K562 (cell line): ENCODE results near the gene CCR2. TPM values are rescaled to one million over a fixed set of nuclear protein-coding genes. Genes with fewer than 3 reads are reported as not detected.

Experiments
- ATF7 ChIP-seq: fragments of 450-650 bp; IDR thresholded peaks from 2 replicates; pipeline ENCODE4 v1.7.1; 2014; ENCODE audit warnings: mild to moderate bottlenecking, moderate library complexity
- BCL6 ChIP-seq: fragments of 250-450 bp; sonication (Bioruptor Pico); IDR thresholded peaks from 2 replicates; pipeline ENCODE4 v1.4.0; 2020
- HDAC1 ChIP-seq, 2 experiments: fragments of 450-650 bp; IDR thresholded peaks; 2 replicates each; pipeline ENCODE4 v1.6.1; 2016 to 2017; ENCODE audit warnings: inconsistent platforms in 1 of 2, mild to moderate bottlenecking in 1 of 2, moderate library complexity in 1 of 2
- HSF4 ChIP-seq: fragments of 250-450 bp; sonication (Bioruptor Pico); IDR thresholded peaks from 2 replicates; pipeline ENCODE4 v2.1.2; 2022; ENCODE audit warnings: mild to moderate bottlenecking, moderate library complexity, borderline replicate concordance
- JUND ChIP-seq, 2 experiments: IDR thresholded peaks; 2 replicates in 1 of 2; 3 replicates in 1 of 2; pipeline ENCODE4 v1.6.1; 2011; ENCODE audit warnings: borderline replicate concordance in 2 of 2, low read depth in 2 of 2, low read length in 2 of 2, improper control_type of control experiment in 1 of 2, missing biosample characterization in 1 of 2, missing genetic modification characterization in 1 of 2, missing genetic modification reagents in 1 of 2
- MAFF ChIP-seq: IDR thresholded peaks from 2 replicates; pipeline ENCODE4 v1.6.1; 2012; ENCODE audit warnings: low read length, improper control_type of control experiment
- NCOA2 ChIP-seq, 2 experiments: fragments of 450-650 bp; IDR thresholded peaks; 2 replicates each; pipeline ENCODE4 v1.6.1; 2018; ENCODE audit warnings: mild to moderate bottlenecking in 2 of 2, moderate library complexity in 1 of 2; ENCODE audit not compliant: partially characterized antibody in 2 of 2
- PTRF ChIP-seq: fragments of 450-650 bp; IDR thresholded peaks from 2 replicates; pipeline ENCODE4 v1.6.1; 2016; ENCODE audit warnings: mild to moderate bottlenecking, missing genetic modification characterization, missing compliant biosample characterization
- RBM14 ChIP-seq: fragments of 200-400 bp; formaldehyde crosslinking; IDR thresholded peaks from 2 replicates; pipeline ENCODE4 v1.6.1; 2018; ENCODE audit warnings: low read depth, mild to moderate bottlenecking, low read length, moderate library complexity, borderline replicate concordance; ENCODE audit not compliant: insufficient read depth
- SMARCA4 ChIP-seq: fragments of 450-650 bp; IDR thresholded peaks from 2 replicates; pipeline ENCODE4 v1.6.1; 2016
- TEAD4 ChIP-seq, 2 experiments: sonication (generic) in 1 of 2; formaldehyde crosslinking in 1 of 2; IDR thresholded peaks; 2 replicates each; pipeline versions ENCODE4 v1.6.1 to v1.8.0; 2012 to 2022; ENCODE audit warnings: borderline replicate concordance in 1 of 2, inconsistent platforms in 1 of 2, low read length in 1 of 2, mild to moderate bottlenecking in 1 of 2, missing genetic modification reagents in 1 of 2
- U2AF1 ChIP-seq: fragments of 200-400 bp; formaldehyde crosslinking; optimal IDR thresholded peaks from 2 replicates; pipeline ENCODE3; 2017; ENCODE audit warnings: mild to moderate bottlenecking, low read depth, low read length, moderate library complexity
- ZNF274 ChIP-seq: IDR thresholded peaks from 2 replicates; pipeline ENCODE4 v1.6.1; 2011; ENCODE audit warnings: low read depth, mild to moderate bottlenecking, low read length, moderate library complexity, borderline replicate concordance
- ZNF316 ChIP-seq: fragments of 450-650 bp; IDR thresholded peaks from 2 replicates; pipeline ENCODE4 v1.6.1; 2016
- polyA plus RNA-seq, 8 experiments: library from polyadenylated mRNA; depleted of rRNA in 4 of 8; stranded (reverse) in 5 of 8; unstranded in 3 of 8; fragments of >200 nt; fragmentation: Nextera tagmentation in 2 of 8; fragmentation: Illumina TruSeq in 1 of 8; extraction: Ambion mirVana in 2 of 8; extraction: Trizol in 1 of 8; gene quantifications; 2 replicates each; pipeline versions ENCODE4 v1.2.1 to v1.2.3, GENCODE V29; 2011 to 2014; ENCODE audit warnings: inconsistent platforms in 1 of 8, missing spikeins in 1 of 8
- total RNA-seq, 7 experiments: library from RNA; depleted of rRNA in 6 of 7; stranded (reverse); fragments of >200 nt in 6 of 7; fragmentation: Illumina TruSeq in 2 of 7; extraction: Trizol in 2 of 7; gene quantifications; 2 replicates each; pipeline versions ENCODE4 v1.2.1 to v1.2.3, GENCODE V29; 2011 to 2021; ENCODE audit warnings: low replicate concordance in 1 of 7
- TF ChIP-seq, protein P1 (sequence below): fragments of 450-650 bp; IDR thresholded peaks from 2 replicates; pipeline ENCODE4 v1.6.1; 2016; ENCODE audit warnings: borderline replicate concordance
- TF ChIP-seq, protein P2 (sequence below): fragments of 450-650 bp; IDR thresholded peaks from 2 replicates; pipeline ENCODE4 v1.7.1; 2018; ENCODE audit warnings: mild to moderate bottlenecking, low read depth; ENCODE audit not compliant: partially characterized antibody
- TF ChIP-seq, protein P3 (sequence below): IDR thresholded peaks from 2 replicates; pipeline ENCODE4 v1.6.1; 2014; ENCODE audit warnings: antibody characterized with exemption
- TF ChIP-seq, protein P4 (sequence below): sonication (generic); formaldehyde crosslinking; IDR thresholded peaks from 2 replicates; pipeline ENCODE4 v1.8.0; 2023; ENCODE audit warnings: mild to moderate bottlenecking, missing genetic modification reagents

Gene CCR2
- total and polyA plus RNA-seq, 9 of the 15 experiments (the other 6 are each of a cell fraction or from before 2014, with no cell fraction given): not detected

DNA sequence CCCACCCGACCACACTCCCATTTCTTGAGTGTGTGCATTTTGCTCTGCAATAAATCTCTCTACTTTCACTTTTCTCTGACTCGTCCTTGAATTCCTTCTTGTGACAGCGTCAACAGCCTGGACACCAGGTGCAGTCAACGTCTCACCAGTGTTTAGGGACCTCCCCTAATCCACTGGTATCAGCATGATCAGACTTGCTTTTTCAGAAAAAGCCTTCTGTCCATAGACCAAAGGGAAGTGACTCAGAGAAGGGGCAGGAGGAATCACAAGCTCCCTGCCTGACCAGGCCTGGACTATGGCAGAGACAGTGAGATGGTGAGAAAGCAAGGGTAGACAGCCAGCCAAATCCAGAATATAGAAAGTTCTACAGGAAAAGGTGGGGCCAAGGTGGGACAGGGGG is 32.3 kb downstream of the CCR2 start (continued):
- TF ChIP-seq TEAD4 (IDR thresholded peaks at IDR 0.05; ENCODE audit: low read length) (peak; percentile 62; the same call in 1 of the 2 replicates), TEAD4 (CRISPR knock-in tag; IDR thresholded peaks at IDR 0.05; ENCODE audit: borderline replicate concordance) (no peak), MAFF (no peak), ATF7 (0 out of 2 replicates have a peak, but pooled peaks have one; percentile 38), U2AF1 (no peak), ZNF316 (no peak), RBM14 (no peak), PTRF (tag) (no peak), HDAC1 (IDR thresholded peaks at IDR 0.05) (no peak), HSF4 (CRISPR knock-in tag) (no peak), SMARCA4 (peak; percentile 56; the same call in 1 of the 2 replicates), JUND (IDR thresholded peaks at IDR 0.05; ENCODE audit: borderline replicate concordance, low read depth, low read length) (peak; percentile 83), JUND (tag; IDR thresholded peaks at IDR 0.05; ENCODE audit: borderline replicate concordance, low read depth, low read length) (peak; percentile 81; the same call in 1 of the 3 replicates), BCL6 (CRISPR knock-in tag) (no peak), NCOA2 (IDR thresholded peaks at IDR 0.05; ENCODE audit: partially characterized antibody in 2 of 2) (no peak), ZNF274 (no peak)
- TF ChIP-seq, protein P1, sequence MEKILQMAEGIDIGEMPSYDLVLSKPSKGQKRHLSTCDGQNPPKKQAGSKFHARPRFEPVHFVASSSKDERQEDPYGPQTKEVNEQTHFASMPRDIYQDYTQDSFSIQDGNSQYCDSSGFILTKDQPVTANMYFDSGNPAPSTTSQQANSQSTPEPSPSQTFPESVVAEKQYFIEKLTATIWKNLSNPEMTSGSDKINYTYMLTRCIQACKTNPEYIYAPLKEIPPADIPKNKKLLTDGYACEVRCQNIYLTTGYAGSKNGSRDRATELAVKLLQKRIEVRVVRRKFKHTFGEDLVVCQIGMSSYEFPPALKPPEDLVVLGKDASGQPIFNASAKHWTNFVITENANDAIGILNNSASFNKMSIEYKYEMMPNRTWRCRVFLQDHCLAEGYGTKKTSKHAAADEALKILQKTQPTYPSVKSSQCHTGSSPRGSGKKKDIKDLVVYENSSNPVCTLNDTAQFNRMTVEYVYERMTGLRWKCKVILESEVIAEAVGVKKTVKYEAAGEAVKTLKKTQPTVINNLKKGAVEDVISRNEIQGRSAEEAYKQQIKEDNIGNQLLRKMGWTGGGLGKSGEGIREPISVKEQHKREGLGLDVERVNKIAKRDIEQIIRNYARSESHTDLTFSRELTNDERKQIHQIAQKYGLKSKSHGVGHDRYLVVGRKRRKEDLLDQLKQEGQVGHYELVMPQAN: no peak
- TF ChIP-seq, protein P2, sequence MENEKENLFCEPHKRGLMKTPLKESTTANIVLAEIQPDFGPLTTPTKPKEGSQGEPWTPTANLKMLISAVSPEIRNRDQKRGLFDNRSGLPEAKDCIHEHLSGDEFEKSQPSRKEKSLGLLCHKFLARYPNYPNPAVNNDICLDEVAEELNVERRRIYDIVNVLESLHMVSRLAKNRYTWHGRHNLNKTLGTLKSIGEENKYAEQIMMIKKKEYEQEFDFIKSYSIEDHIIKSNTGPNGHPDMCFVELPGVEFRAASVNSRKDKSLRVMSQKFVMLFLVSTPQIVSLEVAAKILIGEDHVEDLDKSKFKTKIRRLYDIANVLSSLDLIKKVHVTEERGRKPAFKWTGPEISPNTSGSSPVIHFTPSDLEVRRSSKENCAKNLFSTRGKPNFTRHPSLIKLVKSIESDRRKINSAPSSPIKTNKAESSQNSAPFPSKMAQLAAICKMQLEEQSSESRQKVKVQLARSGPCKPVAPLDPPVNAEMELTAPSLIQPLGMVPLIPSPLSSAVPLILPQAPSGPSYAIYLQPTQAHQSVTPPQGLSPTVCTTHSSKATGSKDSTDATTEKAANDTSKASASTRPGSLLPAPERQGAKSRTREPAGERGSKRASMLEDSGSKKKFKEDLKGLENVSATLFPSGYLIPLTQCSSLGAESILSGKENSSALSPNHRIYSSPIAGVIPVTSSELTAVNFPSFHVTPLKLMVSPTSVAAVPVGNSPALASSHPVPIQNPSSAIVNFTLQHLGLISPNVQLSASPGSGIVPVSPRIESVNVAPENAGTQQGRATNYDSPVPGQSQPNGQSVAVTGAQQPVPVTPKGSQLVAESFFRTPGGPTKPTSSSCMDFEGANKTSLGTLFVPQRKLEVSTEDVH: no peak
- TF ChIP-seq, protein P3, sequence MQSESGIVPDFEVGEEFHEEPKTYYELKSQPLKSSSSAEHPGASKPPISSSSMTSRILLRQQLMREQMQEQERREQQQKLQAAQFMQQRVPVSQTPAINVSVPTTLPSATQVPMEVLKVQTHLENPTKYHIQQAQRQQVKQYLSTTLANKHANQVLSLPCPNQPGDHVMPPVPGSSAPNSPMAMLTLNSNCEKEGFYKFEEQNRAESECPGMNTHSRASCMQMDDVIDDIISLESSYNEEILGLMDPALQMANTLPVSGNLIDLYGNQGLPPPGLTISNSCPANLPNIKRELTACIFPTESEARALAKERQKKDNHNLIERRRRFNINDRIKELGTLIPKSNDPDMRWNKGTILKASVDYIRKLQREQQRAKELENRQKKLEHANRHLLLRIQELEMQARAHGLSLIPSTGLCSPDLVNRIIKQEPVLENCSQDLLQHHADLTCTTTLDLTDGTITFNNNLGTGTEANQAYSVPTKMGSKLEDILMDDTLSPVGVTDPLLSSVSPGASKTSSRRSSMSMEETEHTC: no peak
- TF ChIP-seq, protein P4, sequence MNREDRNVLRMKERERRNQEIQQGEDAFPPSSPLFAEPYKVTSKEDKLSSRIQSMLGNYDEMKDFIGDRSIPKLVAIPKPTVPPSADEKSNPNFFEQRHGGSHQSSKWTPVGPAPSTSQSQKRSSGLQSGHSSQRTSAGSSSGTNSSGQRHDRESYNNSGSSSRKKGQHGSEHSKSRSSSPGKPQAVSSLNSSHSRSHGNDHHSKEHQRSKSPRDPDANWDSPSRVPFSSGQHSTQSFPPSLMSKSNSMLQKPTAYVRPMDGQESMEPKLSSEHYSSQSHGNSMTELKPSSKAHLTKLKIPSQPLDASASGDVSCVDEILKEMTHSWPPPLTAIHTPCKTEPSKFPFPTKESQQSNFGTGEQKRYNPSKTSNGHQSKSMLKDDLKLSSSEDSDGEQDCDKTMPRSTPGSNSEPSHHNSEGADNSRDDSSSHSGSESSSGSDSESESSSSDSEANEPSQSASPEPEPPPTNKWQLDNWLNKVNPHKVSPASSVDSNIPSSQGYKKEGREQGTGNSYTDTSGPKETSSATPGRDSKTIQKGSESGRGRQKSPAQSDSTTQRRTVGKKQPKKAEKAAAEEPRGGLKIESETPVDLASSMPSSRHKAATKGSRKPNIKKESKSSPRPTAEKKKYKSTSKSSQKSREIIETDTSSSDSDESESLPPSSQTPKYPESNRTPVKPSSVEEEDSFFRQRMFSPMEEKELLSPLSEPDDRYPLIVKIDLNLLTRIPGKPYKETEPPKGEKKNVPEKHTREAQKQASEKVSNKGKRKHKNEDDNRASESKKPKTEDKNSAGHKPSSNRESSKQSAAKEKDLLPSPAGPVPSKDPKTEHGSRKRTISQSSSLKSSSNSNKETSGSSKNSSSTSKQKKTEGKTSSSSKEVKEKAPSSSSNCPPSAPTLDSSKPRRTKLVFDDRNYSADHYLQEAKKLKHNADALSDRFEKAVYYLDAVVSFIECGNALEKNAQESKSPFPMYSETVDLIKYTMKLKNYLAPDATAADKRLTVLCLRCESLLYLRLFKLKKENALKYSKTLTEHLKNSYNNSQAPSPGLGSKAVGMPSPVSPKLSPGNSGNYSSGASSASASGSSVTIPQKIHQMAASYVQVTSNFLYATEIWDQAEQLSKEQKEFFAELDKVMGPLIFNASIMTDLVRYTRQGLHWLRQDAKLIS (CRISPR knock-in tag): 0 out of 2 replicates have a peak, but pooled peaks have one; percentile 26
